GM12878 (cell line): ENCODE results near the gene GPR87. TPM values are rescaled to one million over a fixed set of nuclear protein-coding genes. Genes with fewer than 3 reads are reported as not detected.

Experiments
- BRCA1 ChIP-seq: IDR thresholded peaks from 2 replicates; pipeline ENCODE4 v1.6.1; 2011; ENCODE audit warnings: low read depth, low read length, improper control_type of control experiment
- CBX3 ChIP-seq: fragments of 200-600 bp; sonication (generic); IDR thresholded peaks from 2 replicates; pipeline ENCODE4 v1.6.1; 2016; ENCODE audit warnings: low read depth, borderline replicate concordance
- CBX5 ChIP-seq: sonication (generic); IDR thresholded peaks from 2 replicates; pipeline ENCODE4 v1.6.1; 2016; ENCODE audit warnings: low read depth, moderate library complexity, mild to moderate bottlenecking, inconsistent platforms
- MXI1 ChIP-seq: fragments of 150-350 bp; IDR thresholded peaks from 2 replicates; pipeline ENCODE4 v1.6.1; 2011; ENCODE audit warnings: low read depth, mild to moderate bottlenecking, inconsistent platforms, low read length, improper control_type of control experiment
- PAX5 ChIP-seq: IDR thresholded peaks from 2 replicates; pipeline ENCODE4 v1.6.1; 2011; ENCODE audit warnings: low read depth, low read length, borderline replicate concordance
- POLR2A ChIP-seq: IDR thresholded peaks from 2 replicates; pipeline ENCODE4 v1.6.1; 2011; ENCODE audit warnings: low read depth, mild to moderate bottlenecking, low read length
- RAD51 ChIP-seq: fragments of 450-650 bp; IDR thresholded peaks from 2 replicates; pipeline ENCODE4 v1.6.1; 2016; ENCODE audit warnings: moderate library complexity, mild to moderate bottlenecking, inconsistent platforms
- ZNF622 ChIP-seq: fragments of 450-650 bp; IDR thresholded peaks from 2 replicates; pipeline ENCODE4 v1.6.1; 2017; ENCODE audit warnings: mild to moderate bottlenecking, inconsistent platforms
- polyA plus RNA-seq, 11 experiments: library from polyadenylated mRNA; depleted of rRNA in 4 of 11; unstranded in 6 of 11; stranded (reverse) in 5 of 11; fragments of >200 nt; fragmentation: Nextera tagmentation in 4 of 11; fragmentation: Illumina TruSeq in 1 of 11; extraction: Ambion mirVana in 4 of 11; extraction: Trizol in 1 of 11; gene quantifications; 1 replicate in 1 of 11; 2 replicates in 10 of 11; pipeline versions ENCODE4 v1.2.1 to v1.2.3, GENCODE V29; 2011 to 2016; ENCODE audit warnings: inconsistent platforms in 2 of 11, missing spikeins in 2 of 11, low read depth in 1 of 11
- total RNA-seq, 4 experiments: library from RNA; depleted of rRNA in 3 of 4; stranded (reverse); fragments of >200 nt in 3 of 4; fragmentation: Illumina TruSeq in 1 of 4; extraction: Trizol in 1 of 4; gene quantifications; 2 replicates each; pipeline versions ENCODE4 v1.2.1 to v1.2.3, GENCODE V29; 2013 to 2021
- TF ChIP-seq, protein P1 (sequence below), 3 experiments: IDR thresholded peaks in 2 of 3; conservative IDR thresholded peaks in 1 of 3; 2 replicates each; pipeline ENCODE4 v1.5.1; 2011; ENCODE audit warnings: low read depth in 3 of 3, low read length in 3 of 3, mild to moderate bottlenecking in 3 of 3, control low read depth in 2 of 3, moderate library complexity in 2 of 3, inconsistent platforms in 1 of 3, mixed read lengths in 1 of 3; ENCODE audit not compliant: control insufficient read depth in 2 of 3, insufficient read depth in 1 of 3; ENCODE audit errors: extremely low read depth in 1 of 3
- TF ChIP-seq, protein P2 (sequence below): IDR thresholded peaks from 2 replicates; pipeline ENCODE4 v1.6.1; 2011; ENCODE audit warnings: low read depth, low read length, improper control_type of control experiment, borderline replicate concordance
- TF ChIP-seq, protein P3 (sequence below): fragments of 450-650 bp; IDR thresholded peaks from 2 replicates; pipeline ENCODE4 v1.6.1; 2017; ENCODE audit warnings: borderline replicate concordance

The GPR87 gene
- total and polyA plus RNA-seq, 10 of the 15 experiments (the other 5 are each of a cell fraction or from before 2014, with no cell fraction given): 0.06 to 0.27 (median 0.16) TPM; not detected in 5

DNA sequence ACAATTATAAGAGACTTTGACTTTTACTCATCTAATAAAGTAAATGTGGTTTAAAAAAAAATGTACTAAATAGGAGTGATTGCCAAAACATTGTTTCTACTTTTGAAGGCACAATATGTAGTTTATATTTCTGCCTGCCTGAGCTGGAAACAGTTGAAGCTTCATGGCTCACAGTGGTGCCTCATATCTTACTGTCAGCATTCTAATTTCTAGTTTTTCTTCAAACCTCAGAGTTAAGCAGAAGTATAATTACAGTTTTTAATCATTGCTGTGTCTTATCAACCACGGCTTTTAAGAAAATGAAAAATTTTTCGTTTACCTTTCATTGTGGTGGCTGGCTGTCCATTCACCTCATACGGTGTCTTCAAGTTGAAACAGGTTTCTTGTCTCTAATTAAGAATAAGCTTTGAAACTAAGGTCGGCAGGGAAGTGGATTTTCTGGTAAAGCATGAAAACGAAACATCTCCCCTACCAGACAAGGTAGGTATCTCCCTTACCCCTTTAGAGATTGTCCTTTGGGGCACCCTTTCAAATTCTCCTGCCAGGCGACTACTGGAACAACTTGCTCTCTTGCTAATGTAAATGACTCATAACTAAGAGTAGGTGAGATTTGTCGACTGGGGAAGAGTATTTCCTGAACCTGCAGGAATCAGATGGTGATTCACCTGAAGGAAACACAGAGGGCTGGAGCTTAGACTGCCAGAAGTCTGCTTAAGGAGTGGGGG, at the start of gene GPR87 (continued):
- TF ChIP-seq, protein P1, sequence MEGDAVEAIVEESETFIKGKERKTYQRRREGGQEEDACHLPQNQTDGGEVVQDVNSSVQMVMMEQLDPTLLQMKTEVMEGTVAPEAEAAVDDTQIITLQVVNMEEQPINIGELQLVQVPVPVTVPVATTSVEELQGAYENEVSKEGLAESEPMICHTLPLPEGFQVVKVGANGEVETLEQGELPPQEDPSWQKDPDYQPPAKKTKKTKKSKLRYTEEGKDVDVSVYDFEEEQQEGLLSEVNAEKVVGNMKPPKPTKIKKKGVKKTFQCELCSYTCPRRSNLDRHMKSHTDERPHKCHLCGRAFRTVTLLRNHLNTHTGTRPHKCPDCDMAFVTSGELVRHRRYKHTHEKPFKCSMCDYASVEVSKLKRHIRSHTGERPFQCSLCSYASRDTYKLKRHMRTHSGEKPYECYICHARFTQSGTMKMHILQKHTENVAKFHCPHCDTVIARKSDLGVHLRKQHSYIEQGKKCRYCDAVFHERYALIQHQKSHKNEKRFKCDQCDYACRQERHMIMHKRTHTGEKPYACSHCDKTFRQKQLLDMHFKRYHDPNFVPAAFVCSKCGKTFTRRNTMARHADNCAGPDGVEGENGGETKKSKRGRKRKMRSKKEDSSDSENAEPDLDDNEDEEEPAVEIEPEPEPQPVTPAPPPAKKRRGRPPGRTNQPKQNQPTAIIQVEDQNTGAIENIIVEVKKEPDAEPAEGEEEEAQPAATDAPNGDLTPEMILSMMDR (IDR thresholded peaks at IDR 0.05 in 2 of 3, conservative IDR thresholded peaks at IDR 0.05 in 1 of 3; ENCODE audit: control insufficient read depth in 2 of 3, extremely low read depth in 1 of 3, insufficient read depth in 1 of 3, low read depth in 3 of 3, low read length in 3 of 3): no peak
- TF ChIP-seq, protein P2, sequence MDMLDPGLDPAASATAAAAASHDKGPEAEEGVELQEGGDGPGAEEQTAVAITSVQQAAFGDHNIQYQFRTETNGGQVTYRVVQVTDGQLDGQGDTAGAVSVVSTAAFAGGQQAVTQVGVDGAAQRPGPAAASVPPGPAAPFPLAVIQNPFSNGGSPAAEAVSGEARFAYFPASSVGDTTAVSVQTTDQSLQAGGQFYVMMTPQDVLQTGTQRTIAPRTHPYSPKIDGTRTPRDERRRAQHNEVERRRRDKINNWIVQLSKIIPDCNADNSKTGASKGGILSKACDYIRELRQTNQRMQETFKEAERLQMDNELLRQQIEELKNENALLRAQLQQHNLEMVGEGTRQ: no peak
- TF ChIP-seq RAD51: no peak
- TF ChIP-seq ZNF622: no peak
- no peak for TF ChIP-seq CBX3
- TF ChIP-seq, protein P3, sequence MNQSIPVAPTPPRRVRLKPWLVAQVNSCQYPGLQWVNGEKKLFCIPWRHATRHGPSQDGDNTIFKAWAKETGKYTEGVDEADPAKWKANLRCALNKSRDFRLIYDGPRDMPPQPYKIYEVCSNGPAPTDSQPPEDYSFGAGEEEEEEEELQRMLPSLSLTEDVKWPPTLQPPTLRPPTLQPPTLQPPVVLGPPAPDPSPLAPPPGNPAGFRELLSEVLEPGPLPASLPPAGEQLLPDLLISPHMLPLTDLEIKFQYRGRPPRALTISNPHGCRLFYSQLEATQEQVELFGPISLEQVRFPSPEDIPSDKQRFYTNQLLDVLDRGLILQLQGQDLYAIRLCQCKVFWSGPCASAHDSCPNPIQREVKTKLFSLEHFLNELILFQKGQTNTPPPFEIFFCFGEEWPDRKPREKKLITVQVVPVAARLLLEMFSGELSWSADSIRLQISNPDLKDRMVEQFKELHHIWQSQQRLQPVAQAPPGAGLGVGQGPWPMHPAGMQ: no peak
- no peak for TF ChIP-seq BRCA1
- no peak for TF ChIP-seq POLR2A
- no peak for TF ChIP-seq CBX5
- no peak for TF ChIP-seq MXI1
- TF ChIP-seq PAX5: no peak
- TF ChIP-seq, all 136 proteins: peak for 0
